ENCODE data around the gene SRRM2.

GRCh38 chr16:2741168-2741567 lies 11.3 kb upstream of the SRRM2 start:
- TF ChIP-seq POLR2AphosphoS5 (IDR thresholded peaks at IDR 0.05), result no peak
- TF ChIP-seq POLR2A (IDR thresholded peaks at IDR 0.05), result no peak
- TF ChIP-seq CTCF (IDR thresholded peaks at IDR 0.05), result no peak
- TF ChIP-seq EP300 (IDR thresholded peaks at IDR 0.05; ENCODE audit: low read depth), result no peak

Measured in transverse colon (tissue), 4 donors.